Measurements from ENCODE around the gene SLC31A1. TPM values are rescaled to one million over a fixed set of nuclear protein-coding genes. Genes with fewer than 3 reads are reported as not detected.

The SLC31A1 gene
- total and polyA plus RNA-seq, 8 donors, result 2.5 to 16.1 (median 10.5) TPM

- no peak for FAIRE-seq
- no peak for DNase-seq
- no peaks in the 10 kb centered on the region for H3K4me1 ChIP-seq
- no peaks in the 10 kb centered on the region for H3K36me3 ChIP-seq
- 60 to 81% methylated on average over 1 of the region's 1 CpG for WGBS, 2 donors
- H3K27me3 ChIP-seq, result no peaks in the 10 kb centered on the region
- no peak overlapping the region for H3K27ac ChIP-seq
- H3K9me3 ChIP-seq, result no peaks in the 10 kb centered on the region
- intact Hi-C loops (cut with DNase I), result loop anchor here in 2 of 3 donors (5.0 to 10.0 kb wide), 2 partner anchors 98 to 101 kb away; partner anchors contain the start of gene ALAD (in 1 of the 2)
- no peak overlapping the region for H3K4me3 ChIP-seq
- ATAC-seq, result no peak
- TF ChIP-seq, protein P1, sequence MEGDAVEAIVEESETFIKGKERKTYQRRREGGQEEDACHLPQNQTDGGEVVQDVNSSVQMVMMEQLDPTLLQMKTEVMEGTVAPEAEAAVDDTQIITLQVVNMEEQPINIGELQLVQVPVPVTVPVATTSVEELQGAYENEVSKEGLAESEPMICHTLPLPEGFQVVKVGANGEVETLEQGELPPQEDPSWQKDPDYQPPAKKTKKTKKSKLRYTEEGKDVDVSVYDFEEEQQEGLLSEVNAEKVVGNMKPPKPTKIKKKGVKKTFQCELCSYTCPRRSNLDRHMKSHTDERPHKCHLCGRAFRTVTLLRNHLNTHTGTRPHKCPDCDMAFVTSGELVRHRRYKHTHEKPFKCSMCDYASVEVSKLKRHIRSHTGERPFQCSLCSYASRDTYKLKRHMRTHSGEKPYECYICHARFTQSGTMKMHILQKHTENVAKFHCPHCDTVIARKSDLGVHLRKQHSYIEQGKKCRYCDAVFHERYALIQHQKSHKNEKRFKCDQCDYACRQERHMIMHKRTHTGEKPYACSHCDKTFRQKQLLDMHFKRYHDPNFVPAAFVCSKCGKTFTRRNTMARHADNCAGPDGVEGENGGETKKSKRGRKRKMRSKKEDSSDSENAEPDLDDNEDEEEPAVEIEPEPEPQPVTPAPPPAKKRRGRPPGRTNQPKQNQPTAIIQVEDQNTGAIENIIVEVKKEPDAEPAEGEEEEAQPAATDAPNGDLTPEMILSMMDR (IDR thresholded peaks at IDR 0.05), result no peak
These were observed 85.2 kb downstream of the SLC31A1 start for GRCh38 chr9:113306566-113306965.

- no peaks in the 10 kb centered on the region for H3K4me1 ChIP-seq
- no peak overlapping the region for H3K27ac ChIP-seq
- no peak overlapping the region for H3K4me3 ChIP-seq
- FAIRE-seq (no peak), DNase-seq (no peak), ATAC-seq (no peak)
- 50 to 59% methylated on average over 8 of the region's 8 CpGs for WGBS, 2 donors
- H3K27me3 ChIP-seq, result no peaks in the 10 kb centered on the region
- H3K36me3 ChIP-seq, result no peaks in the 10 kb centered on the region
- intact Hi-C loops (cut with DNase I), result loop anchor here in 2 of 3 donors (5.0 to 10.0 kb wide), 2 partner anchors 97 to 100 kb away; partner anchors contain the start of gene ALAD (in 1 of the 2)
- TF ChIP-seq, protein P1 (IDR thresholded peaks at IDR 0.05), result no peak
- H3K9me3 ChIP-seq, result no peaks in the 10 kb centered on the region
These were observed 86.1 kb downstream of the SLC31A1 start for GRCh38 chr9:113307396-113307975.

GRCh38 chr9:113309204-113309813, 88.0 kb downstream of the SLC31A1 start:
- Histone ChIP-seq H3K27ac (no peak overlapping the region), H3K36me3 (no peaks in the 10 kb centered on the region), H3K4me1 (no peaks in the 10 kb centered on the region), H3K9me3 (no peaks in the 10 kb centered on the region), H3K27me3 (no peaks in the 10 kb centered on the region), H3K4me3 (no peak overlapping the region)
- FAIRE-seq (peak; percentile 88), ATAC-seq (peak in 3 of 4 donors; percentile 82 to 88 (median 86)), DNase-seq (peak in 2 of 6 donors; percentile 27 to 38)
- intact Hi-C loops (cut with DNase I), result loop anchor here in 2 of 3 donors (5.0 to 10.0 kb wide), 2 partner anchors 95 to 98 kb away; partner anchors contain the start of gene ALAD (in 1 of the 2)
- 5 to 6% methylated on average over 2 of the region's 2 CpGs for WGBS, 2 donors
- TF ChIP-seq, protein P1 (IDR thresholded peaks at IDR 0.05), result peak in 3 of 4 donors; percentile 35 to 42 (median 40)

- 32 to 34% methylated on average over 3 of the region's 3 CpGs for WGBS, 2 donors
- TF ChIP-seq, protein P1 (IDR thresholded peaks at IDR 0.05), result no peak
- Histone ChIP-seq H3K27ac (no peak overlapping the region), H3K4me1 (no peaks in the 10 kb centered on the region), H3K27me3 (no peaks in the 10 kb centered on the region), H3K36me3 (no peaks in the 10 kb centered on the region), H3K9me3 (no peaks in the 10 kb centered on the region), H3K4me3 (no peak overlapping the region)
- FAIRE-seq, result no peak
- DNase-seq, result no peak
- intact Hi-C loops (cut with DNase I), result loop anchor here in 1 of 3 donors (10.0 kb wide), 1 partner anchor 354 kb away; no protein-coding TSS in a partner anchor
- ATAC-seq, result no peak
These were observed 89.2 kb downstream of the SLC31A1 start for GRCh38 chr9:113310538-113310937.
